A549 (cell line): Measurements from ENCODE around the gene RAB3D. TPM values are rescaled to one million over a fixed set of nuclear protein-coding genes. Genes with fewer than 3 reads are reported as not detected.

Experiments
- ATAC-seq, 2 experiments: fragments of 200-7000 bp in 1 of 2; fragments of >200 bp in 1 of 2; cut with Nextera tagmentation in 1 of 2; cut with Tn5 transposase in 1 of 2; 3 replicates each; pipeline versions ENCODE4 v1.8.0 to v1.9.1; 2018 to 2020; ENCODE audit warnings: mild to moderate bottlenecking in 1 of 2, moderate library complexity in 1 of 2
- CTCF ChIA-PET: fragments of 300-600 bp; sonication (Branson Sonifier 250); formaldehyde crosslinking; extraction: SDS; loops from one replicate; lab custom pipeline; 2021; ENCODE audit warnings: antibody characterized with exemption, inconsistent platforms; lab: Yijun Ruan, JAX
- POLR2A ChIA-PET: fragments of 350-600 bp; formaldehyde crosslinking; extraction: SDS; loops from one replicate; lab custom pipeline; 2021; ENCODE audit warnings: antibody characterized with exemption, inconsistent platforms; lab: Yijun Ruan, JAX
- DNase-seq, 2 experiments: peaks; one replicate each; pipeline versions ENCODE4 v3.0.0 to v3.0.0-alpha.2; 2011 to 2016; ENCODE audit warnings: low read depth in 1 of 2, low spot score in 1 of 2
- FAIRE-seq: peaks from 2 replicates; lab custom pipeline; 2011; peaks lifted over from hg19 to GRCh38; lab: Jason Lieb, UNC
- H3K27ac ChIP-seq, 2 experiments: fragments of >200 bp; sonication (Bioruptor Twin); formaldehyde crosslinking; 3 replicates each; pipeline ENCODE4 v1.5.1; 2016 to 2017
- H3K4me1 ChIP-seq: fragments of >200 bp; sonication (Bioruptor Twin); formaldehyde crosslinking; 3 replicates; pipeline ENCODE4 v1.6.1; 2016
- H3K4me2 ChIP-seq: fragments of >200 bp; sonication (Bioruptor Twin); formaldehyde crosslinking; 3 replicates; pipeline ENCODE4 v1.6.1; 2016
- H3K4me3 ChIP-seq: fragments of >200 bp; sonication (Bioruptor Twin); formaldehyde crosslinking; 3 replicates; pipeline ENCODE4 v1.5.1; 2016
- H3K9me3 ChIP-seq: fragments of >200 bp; sonication (Bioruptor Twin); formaldehyde crosslinking; 3 replicates; pipeline ENCODE4 v1.6.1; 2016
- BHLHE40 ChIP-seq: IDR thresholded peaks from 2 replicates; pipeline ENCODE4 v1.6.1; 2012; ENCODE audit warnings: low read depth, low read length, inconsistent platforms
- ELK1 ChIP-seq: fragments of 150-350 bp; IDR thresholded peaks from 2 replicates; pipeline ENCODE4 v1.6.1; 2014; ENCODE audit warnings: low read depth, mild to moderate bottlenecking, low read length
- EP300 ChIP-seq, 2 experiments: fragments of >200 bp; sonication (Bioruptor Twin); formaldehyde crosslinking; IDR thresholded peaks; 2 replicates in 1 of 2; 3 replicates in 1 of 2; pipeline ENCODE4 v1.6.1; 2016 to 2017
- FOSB ChIP-seq: fragments of 250-450 bp; sonication (Bioruptor Pico); IDR thresholded peaks from 2 replicates; pipeline ENCODE4 v1.5.0; 2020; ENCODE audit warnings: mild to moderate bottlenecking, moderate library complexity
- FOXS1 ChIP-seq: fragments of 250-450 bp; sonication (Bioruptor Pico); IDR thresholded peaks from 2 replicates; pipeline ENCODE4 v1.5.0; 2020; ENCODE audit warnings: mild to moderate bottlenecking, moderate library complexity
- HEYL ChIP-seq: fragments of 250-450 bp; sonication (Bioruptor Pico); IDR thresholded peaks from 2 replicates; pipeline ENCODE4 v1.8.0; 2021; ENCODE audit warnings: mild to moderate bottlenecking, moderate library complexity
- HOXA7 ChIP-seq: fragments of 250-450 bp; sonication (Bioruptor Pico); IDR thresholded peaks from 2 replicates; pipeline ENCODE4 v1.5.0; 2020; ENCODE audit warnings: mild to moderate bottlenecking, moderate library complexity
- JUN ChIP-seq, 2 experiments: fragments of >200 bp; sonication (Bioruptor Twin); formaldehyde crosslinking; IDR thresholded peaks; 2 replicates in 1 of 2; 3 replicates in 1 of 2; pipeline ENCODE4 v1.6.1; 2016 to 2017
- JUNB ChIP-seq: fragments of >200 bp; sonication (Bioruptor Twin); formaldehyde crosslinking; IDR thresholded peaks from 2 replicates; pipeline ENCODE4 v1.6.1; 2016
- KDM1A ChIP-seq: fragments of 200-600 bp; sonication (generic); IDR thresholded peaks from 2 replicates; pipeline ENCODE4 v1.6.1; 2016; ENCODE audit warnings: low read depth, mild to moderate bottlenecking
- KDM5A ChIP-seq: fragments of 200-600 bp; sonication (generic); IDR thresholded peaks from 2 replicates; pipeline ENCODE4 v1.6.1; 2016; ENCODE audit warnings: antibody characterized with exemption, mild to moderate bottlenecking
- MAX ChIP-seq: IDR thresholded peaks from 2 replicates; pipeline ENCODE4 v1.6.1; 2012
- NFE2L2 ChIP-seq: fragments of 150-350 bp; conservative IDR thresholded peaks from 2 replicates; pipeline ENCODE4 v1.6.1; 2014; ENCODE audit warnings: low read length
- NPAS2 ChIP-seq: fragments of 250-450 bp; sonication (Bioruptor Pico); IDR thresholded peaks from 2 replicates; pipeline ENCODE4 v1.8.0; 2022; ENCODE audit warnings: mild to moderate bottlenecking, moderate library complexity, borderline replicate concordance
- NR3C1 ChIP-seq: fragments of >200 bp; sonication (Bioruptor Twin); formaldehyde crosslinking; IDR thresholded peaks from 3 replicates; pipeline ENCODE4 v1.6.1; 2017
- PHF8 ChIP-seq: fragments of 200-600 bp; sonication (generic); IDR thresholded peaks from 2 replicates; pipeline ENCODE4 v1.6.1; 2016; ENCODE audit warnings: low read depth, mild to moderate bottlenecking, antibody characterized with exemption, moderate library complexity, borderline replicate concordance
- POLR2A ChIP-seq: IDR thresholded peaks from 2 replicates; pipeline ENCODE4 v1.6.1; 2012; ENCODE audit warnings: mild to moderate bottlenecking, low read length
- POLR2AphosphoS2 ChIP-seq: conservative IDR thresholded peaks from 2 replicates; pipeline ENCODE4 v1.6.1; 2012; ENCODE audit warnings: low read length, improper control_type of control experiment, inconsistent platforms
- RARB ChIP-seq: fragments of 250-450 bp; sonication (Bioruptor Pico); IDR thresholded peaks from 2 replicates; pipeline ENCODE4 v1.8.0; 2021; ENCODE audit warnings: mild to moderate bottlenecking, moderate library complexity
- RCOR1 ChIP-seq: fragments of 150-350 bp; IDR thresholded peaks from 2 replicates; pipeline ENCODE4 v1.6.1; 2014; ENCODE audit warnings: antibody characterized with exemption, low read length, low read depth
- SMC3 ChIP-seq: fragments of >200 bp; sonication (Bioruptor Twin); formaldehyde crosslinking; IDR thresholded peaks from 3 replicates; pipeline ENCODE4 v1.6.1; 2018; ENCODE audit warnings: inconsistent platforms
- SREBF2 ChIP-seq: fragments of 450-650 bp; IDR thresholded peaks from 2 replicates; pipeline ENCODE4 v1.6.1; 2014; ENCODE audit warnings: mild to moderate bottlenecking, moderate library complexity
- ZNF302 ChIP-seq: fragments of 250-450 bp; sonication (Bioruptor Pico); IDR thresholded peaks from 2 replicates; pipeline ENCODE4 v1.9.0; 2021; ENCODE audit warnings: inconsistent platforms, mild to moderate bottlenecking, moderate library complexity
- ZSCAN20 ChIP-seq: fragments of 250-450 bp; sonication (Bioruptor Pico); IDR thresholded peaks from 2 replicates; pipeline ENCODE4 v1.8.0; 2022; ENCODE audit warnings: mild to moderate bottlenecking, moderate library complexity
- WGBS: methylation state at CpG from one replicate; pipeline ENCODE4 v1.1.6; 2017; ENCODE audit errors: missing lambda C conversion rate; 5-methylcytosine and 5-hydroxymethylcytosine counted together
- polyA plus RNA-seq, 4 experiments: library from polyadenylated mRNA; depleted of rRNA in 3 of 4; stranded (reverse); fragments of >200 nt; fragmentation: RNase III in 1 of 4; extraction: RNeasy Plus Mini Kit Qiagen cat#74134 plus additional on column Dnase treatment in 1 of 4; gene quantifications; 2 replicates in 3 of 4; 3 replicates in 1 of 4; pipeline ENCODE4 v1.2.3, GENCODE V29; 2011 to 2017

The RAB3D gene
- polyA plus RNA-seq, 2 of the 4 experiments (the other 2 are of a cell fraction) = 4.8 to 22.3 TPM

DNA sequence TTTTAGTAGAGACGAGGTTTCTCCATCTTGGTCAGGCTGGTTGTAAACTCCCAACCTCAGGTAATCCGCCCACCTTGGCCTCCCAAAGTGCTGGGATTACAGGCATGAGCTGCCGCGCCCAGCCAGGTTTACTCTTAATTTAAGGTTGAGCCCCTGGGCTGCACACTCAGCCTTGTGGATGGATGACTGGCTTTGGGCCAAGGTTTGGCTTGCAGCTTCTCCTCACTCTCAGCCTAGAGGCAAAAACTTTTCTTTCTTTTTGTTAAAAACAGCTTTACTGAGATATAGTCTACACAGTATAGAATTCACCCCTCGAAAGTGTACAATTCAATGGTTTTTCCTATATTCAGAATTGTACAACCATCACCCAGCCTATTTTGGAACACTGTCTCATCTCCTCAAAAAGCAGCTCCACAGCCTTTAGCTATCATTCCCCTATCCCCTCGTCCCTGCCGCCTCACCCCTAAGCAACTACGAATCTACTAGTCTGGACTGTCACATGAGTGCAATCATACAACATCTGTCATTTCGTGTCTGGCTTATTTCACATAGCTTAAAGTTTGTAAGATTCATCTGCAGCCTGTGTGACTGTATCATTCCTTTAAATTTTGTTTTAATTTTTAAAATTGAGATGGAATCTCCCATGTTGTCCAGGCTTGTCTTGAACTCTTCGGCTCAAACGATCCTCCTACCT is 58.0 kb downstream of the RAB3D start:
- CTCF ChIA-PET = interaction anchor here (0.6 to 0.8 kb wide), 2 partner anchors 44 to 99 kb away, joined by 3 read pairs; no protein-coding TSS in a partner anchor
- no peak overlapping the region for H3K4me2 ChIP-seq
- H3K27ac ChIP-seq = no peak overlapping the region
- no peak for FAIRE-seq
- H3K9me3 ChIP-seq = no peaks in the 10 kb centered on the region
- 71% methylated on average over 11 of the region's 11 CpGs for WGBS
- no peak for DNase-seq
- no peak overlapping the region for H3K4me3 ChIP-seq
- TF ChIP-seq MAX (no peak), HOXA7 (no peak), EP300 (IDR thresholded peaks at IDR 0.05) (no peak), SMC3 (no peak), BHLHE40 (no peak), RARB (CRISPR knock-in tag) (no peak), ELK1 (no peak), ZNF302 (no peak), FOSB (no peak), NFE2L2 (no peak), POLR2AphosphoS2 (no peak), FOXS1 (no peak), KDM5A (no peak)
- POLR2A ChIA-PET = no interaction called here
- H3K4me1 ChIP-seq = no peaks in the 10 kb centered on the region
- no peak for ATAC-seq

GRCh38 chr19:11279505-11280236 is 59.8 kb downstream of the RAB3D start:
- FAIRE-seq = no peak

DNA sequence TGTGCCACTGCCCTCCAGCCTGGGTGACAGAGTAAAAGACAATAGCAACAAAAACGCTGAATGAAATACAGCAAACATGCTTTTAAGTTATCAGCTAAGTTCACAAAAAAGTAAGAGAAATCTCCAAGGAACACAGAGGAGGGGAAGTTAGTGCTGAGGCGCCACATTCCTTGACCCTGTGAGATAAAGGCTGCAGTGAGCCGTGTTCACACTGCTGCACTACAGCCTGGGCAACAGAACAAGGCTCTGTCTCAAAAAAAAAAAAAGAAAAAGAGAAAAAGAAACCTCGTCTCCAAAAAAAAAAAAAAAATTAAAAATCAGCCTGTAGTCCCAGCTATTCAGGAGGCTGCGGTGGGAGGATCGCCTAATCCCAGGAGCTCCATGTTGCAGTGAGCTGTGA is 60.8 kb downstream of the RAB3D start:
- no peak for DNase-seq
- H3K4me1 ChIP-seq = no peaks in the 10 kb centered on the region
- CTCF ChIA-PET = interaction anchor here (0.6 to 1.4 kb wide), 5 partner anchors 11 to 842 kb away, joined by 3 to 7 read pairs (median 4); no protein-coding TSS in a partner anchor
- H3K9me3 ChIP-seq = no peaks in the 10 kb centered on the region
- 54% methylated on average over 6 of the region's 6 CpGs for WGBS
- no peak overlapping the region for H3K4me2 ChIP-seq
- ATAC-seq = no peak
- no peak overlapping the region for H3K4me3 ChIP-seq
- FAIRE-seq = no peak
- no peak overlapping the region for H3K27ac ChIP-seq
- TF ChIP-seq NPAS2 (CRISPR knock-in tag) = no peak
- TF ChIP-seq, all 56 proteins: peak for 0
- POLR2A ChIA-PET = no interaction called here

More at GRCh38 chr19:11279505-11280236, 59.8 kb downstream of the RAB3D start:
- no peak overlapping the region for H3K27ac ChIP-seq
- 69% methylated on average over 5 of the region's 5 CpGs for WGBS
- POLR2A ChIA-PET = no interaction called here
- H3K9me3 ChIP-seq = no peaks in the 10 kb centered on the region
- no peak overlapping the region for H3K4me3 ChIP-seq
- H3K4me1 ChIP-seq = no peaks in the 10 kb centered on the region
- TF ChIP-seq ZNF302 (no peak), NR3C1 (no peak), KDM1A (no peak), POLR2A (no peak), PHF8 (no peak), JUNB (no peak), SREBF2 (no peak), ZSCAN20 (CRISPR knock-in tag) (no peak), BHLHE40 (no peak), HEYL (CRISPR knock-in tag) (no peak), RCOR1 (no peak), JUN (IDR thresholded peaks at IDR 0.05) (no peak)
- DNase-seq = no peak
- no peak for ATAC-seq
- no peak overlapping the region for H3K4me2 ChIP-seq
- CTCF ChIA-PET = interaction anchor here (0.6 to 1.4 kb wide), 3 partner anchors 13 to 216 kb away, joined by 3 to 4 read pairs (median 3); no protein-coding TSS in a partner anchor
